HCT116 (cell line): Measurements from ENCODE around the gene DGKB.

Experiments
- EZH2 ChIP-seq: fragments of 200-600 bp; sonication (generic); IDR thresholded peaks from 2 replicates; pipeline ENCODE4 v1.6.1; 2017; ENCODE audit warnings: antibody characterized with exemption, mixed run types
- EZH2phosphoT487 ChIP-seq: fragments of 200-600 bp; IDR thresholded peaks from 2 replicates; pipeline ENCODE4 v1.6.1; 2018; ENCODE audit warnings: antibody characterized with exemption, borderline replicate concordance
- FOSL1 ChIP-seq: IDR thresholded peaks from 2 replicates; pipeline ENCODE4 v1.6.1; 2012; ENCODE audit warnings: low read depth
- POLR2AphosphoS5 ChIP-seq: IDR thresholded peaks from 2 replicates; pipeline ENCODE4 v1.6.1; 2011; ENCODE audit warnings: mild to moderate bottlenecking, low read depth, low read length, moderate library complexity
- SP1 ChIP-seq: IDR thresholded peaks from 2 replicates; pipeline ENCODE4 v1.6.1; 2012; ENCODE audit warnings: low read depth
- TF ChIP-seq, protein P1 (sequence below), 3 experiments: fragments of 200-600 bp in 1 of 3; sonication (generic) in 1 of 3; IDR thresholded peaks in 2 of 3; conservative IDR thresholded peaks in 1 of 3; 2 replicates each; pipeline ENCODE4 v1.5.1; 2012 to 2017; ENCODE audit warnings: low read depth in 2 of 3, low read length in 2 of 3, antibody characterized with exemption in 1 of 3, borderline replicate concordance in 1 of 3, control low read depth in 1 of 3, mild to moderate bottlenecking in 1 of 3, mixed read lengths in 1 of 3, mixed run types in 1 of 3, moderate library complexity in 1 of 3; ENCODE audit not compliant: insufficient read depth in 1 of 3

DNA sequence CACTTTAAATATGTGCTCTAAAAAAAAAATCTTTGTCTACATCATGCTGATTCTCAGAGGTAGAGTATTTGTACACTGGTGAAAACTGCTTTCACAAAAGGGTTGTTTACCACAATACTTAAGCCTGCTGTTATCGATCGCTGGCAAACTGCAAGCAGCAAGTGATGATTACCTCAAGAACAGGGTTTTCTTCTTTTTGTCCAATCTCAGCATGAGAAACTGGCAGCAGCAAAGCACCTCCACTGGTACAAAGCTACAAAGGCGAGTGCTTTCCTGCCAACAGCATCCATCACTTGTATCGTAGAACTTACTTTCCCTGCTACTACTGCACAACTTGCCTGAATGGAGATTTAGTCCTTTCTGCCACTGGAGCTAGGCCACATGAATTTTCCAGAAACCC is 276.5 kb downstream of the DGKB start:
- no peak for TF ChIP-seq POLR2AphosphoS5
- TF ChIP-seq, protein P1, sequence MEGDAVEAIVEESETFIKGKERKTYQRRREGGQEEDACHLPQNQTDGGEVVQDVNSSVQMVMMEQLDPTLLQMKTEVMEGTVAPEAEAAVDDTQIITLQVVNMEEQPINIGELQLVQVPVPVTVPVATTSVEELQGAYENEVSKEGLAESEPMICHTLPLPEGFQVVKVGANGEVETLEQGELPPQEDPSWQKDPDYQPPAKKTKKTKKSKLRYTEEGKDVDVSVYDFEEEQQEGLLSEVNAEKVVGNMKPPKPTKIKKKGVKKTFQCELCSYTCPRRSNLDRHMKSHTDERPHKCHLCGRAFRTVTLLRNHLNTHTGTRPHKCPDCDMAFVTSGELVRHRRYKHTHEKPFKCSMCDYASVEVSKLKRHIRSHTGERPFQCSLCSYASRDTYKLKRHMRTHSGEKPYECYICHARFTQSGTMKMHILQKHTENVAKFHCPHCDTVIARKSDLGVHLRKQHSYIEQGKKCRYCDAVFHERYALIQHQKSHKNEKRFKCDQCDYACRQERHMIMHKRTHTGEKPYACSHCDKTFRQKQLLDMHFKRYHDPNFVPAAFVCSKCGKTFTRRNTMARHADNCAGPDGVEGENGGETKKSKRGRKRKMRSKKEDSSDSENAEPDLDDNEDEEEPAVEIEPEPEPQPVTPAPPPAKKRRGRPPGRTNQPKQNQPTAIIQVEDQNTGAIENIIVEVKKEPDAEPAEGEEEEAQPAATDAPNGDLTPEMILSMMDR (IDR thresholded peaks at IDR 0.05 in 2 of 3, conservative IDR thresholded peaks at IDR 0.05 in 1 of 3; ENCODE audit: borderline replicate concordance in 1 of 3, insufficient read depth in 1 of 3, low read depth in 2 of 3, low read length in 2 of 3): no peak
- TF ChIP-seq FOSL1: no peak
- TF ChIP-seq EZH2phosphoT487: no peak
- TF ChIP-seq SP1: no peak
- no peak for TF ChIP-seq EZH2
